C4-2B (cell line): ENCODE data around the gene MT1M.

Source experiments
- ZFX ChIP-seq: fragments of 450-650 bp; IDR thresholded peaks from 2 replicates; pipeline ENCODE4 v1.6.1; 2017
- TF ChIP-seq, protein P1 (sequence below): fragments of 450-650 bp; conservative IDR thresholded peaks from 2 replicates; pipeline ENCODE4 v1.5.1; 2017; ENCODE audit warnings: mild to moderate bottlenecking

DNA sequence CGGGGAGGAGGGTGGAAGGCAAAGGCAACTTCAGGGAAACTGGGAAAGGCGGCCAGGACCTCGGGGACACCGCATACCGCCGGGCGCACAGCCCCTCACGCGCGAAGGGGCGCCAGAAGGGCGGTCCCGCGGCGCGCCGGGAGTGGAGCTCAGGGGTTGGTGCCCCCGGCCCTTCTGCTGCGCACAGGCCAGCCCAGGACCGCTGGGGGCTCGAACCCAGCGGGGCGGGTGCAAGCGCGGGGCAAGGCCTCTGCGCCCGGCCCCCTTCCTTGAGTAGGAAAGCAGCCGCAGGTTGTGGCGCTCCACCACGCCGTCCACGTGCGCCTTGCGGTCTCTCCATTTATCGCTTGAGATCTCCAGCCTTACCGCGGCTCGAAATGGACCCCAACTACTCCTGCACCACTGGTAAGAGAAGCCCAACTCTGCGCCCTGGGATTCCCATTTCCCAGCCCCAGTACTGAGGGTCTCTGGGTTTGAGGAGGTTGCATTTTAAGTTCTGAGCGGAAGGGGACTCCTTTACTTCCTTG, 3.0 kb downstream of the MT1M start:
- TF ChIP-seq, protein P1, sequence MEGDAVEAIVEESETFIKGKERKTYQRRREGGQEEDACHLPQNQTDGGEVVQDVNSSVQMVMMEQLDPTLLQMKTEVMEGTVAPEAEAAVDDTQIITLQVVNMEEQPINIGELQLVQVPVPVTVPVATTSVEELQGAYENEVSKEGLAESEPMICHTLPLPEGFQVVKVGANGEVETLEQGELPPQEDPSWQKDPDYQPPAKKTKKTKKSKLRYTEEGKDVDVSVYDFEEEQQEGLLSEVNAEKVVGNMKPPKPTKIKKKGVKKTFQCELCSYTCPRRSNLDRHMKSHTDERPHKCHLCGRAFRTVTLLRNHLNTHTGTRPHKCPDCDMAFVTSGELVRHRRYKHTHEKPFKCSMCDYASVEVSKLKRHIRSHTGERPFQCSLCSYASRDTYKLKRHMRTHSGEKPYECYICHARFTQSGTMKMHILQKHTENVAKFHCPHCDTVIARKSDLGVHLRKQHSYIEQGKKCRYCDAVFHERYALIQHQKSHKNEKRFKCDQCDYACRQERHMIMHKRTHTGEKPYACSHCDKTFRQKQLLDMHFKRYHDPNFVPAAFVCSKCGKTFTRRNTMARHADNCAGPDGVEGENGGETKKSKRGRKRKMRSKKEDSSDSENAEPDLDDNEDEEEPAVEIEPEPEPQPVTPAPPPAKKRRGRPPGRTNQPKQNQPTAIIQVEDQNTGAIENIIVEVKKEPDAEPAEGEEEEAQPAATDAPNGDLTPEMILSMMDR, result no peak
- TF ChIP-seq ZFX, result no peak
